ENCODE results near the gene BAIAP2L2. TPM values are rescaled to one million over a fixed set of nuclear protein-coding genes. Genes with fewer than 3 reads are reported as not detected.

Gene BAIAP2L2
- total and polyA plus RNA-seq, 4 donors = 0.33 to 0.46 (median 0.44) TPM; not detected in 1

GRCh38 chr22:38041760-38042487, 68.6 kb downstream of the BAIAP2L2 start:
- no peaks in the 10 kb centered on the region for H3K9me3 ChIP-seq (ENCODE audit: control insufficient read depth in 4 of 4, low read length in 3 of 4)
- H3K9ac ChIP-seq (ENCODE audit: low read depth in 1 of 2, low read length in 2 of 2) = no peak overlapping the region
- no peak overlapping the region for H3K27ac ChIP-seq (ENCODE audit: low read depth in 1 of 2, low read length in 2 of 2)

More at GRCh38 chr22:38041760-38042487, 68.6 kb downstream of the BAIAP2L2 start:
- 78% methylated on average over 5 of the region's 5 CpGs for WGBS
- TF ChIP-seq JUND (IDR thresholded peaks at IDR 0.05) (no peak), RAD21 (IDR thresholded peaks at IDR 0.05) (no peak), TAF1 (conservative IDR thresholded peaks at IDR 0.05) (no peak), GABPA (IDR thresholded peaks at IDR 0.05 in 1 of 2, conservative IDR thresholded peaks at IDR 0.05 in 1 of 2) (no peak), ATF3 (IDR thresholded peaks at IDR 0.05) (no peak), RXRA (IDR thresholded peaks at IDR 0.05) (no peak), FOXA2 (IDR thresholded peaks at IDR 0.05) (no peak), HNF4G (IDR thresholded peaks at IDR 0.05) (no peak), NR2F2 (IDR thresholded peaks at IDR 0.05) (no peak), YY1 (IDR thresholded peaks at IDR 0.05) (no peak), SP1 (IDR thresholded peaks at IDR 0.05) (no peak), HNF4A (conservative IDR thresholded peaks at IDR 0.05) (no peak), FOXA1 (IDR thresholded peaks at IDR 0.05) (no peak), EGR1 (IDR thresholded peaks at IDR 0.05; ENCODE audit: low read depth in 2 of 2) (no peak)
- TF ChIP-seq, protein P1, sequence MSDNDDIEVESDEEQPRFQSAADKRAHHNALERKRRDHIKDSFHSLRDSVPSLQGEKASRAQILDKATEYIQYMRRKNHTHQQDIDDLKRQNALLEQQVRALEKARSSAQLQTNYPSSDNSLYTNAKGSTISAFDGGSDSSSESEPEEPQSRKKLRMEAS (IDR thresholded peaks at IDR 0.05) = no peak
- TF ChIP-seq, protein P2, sequence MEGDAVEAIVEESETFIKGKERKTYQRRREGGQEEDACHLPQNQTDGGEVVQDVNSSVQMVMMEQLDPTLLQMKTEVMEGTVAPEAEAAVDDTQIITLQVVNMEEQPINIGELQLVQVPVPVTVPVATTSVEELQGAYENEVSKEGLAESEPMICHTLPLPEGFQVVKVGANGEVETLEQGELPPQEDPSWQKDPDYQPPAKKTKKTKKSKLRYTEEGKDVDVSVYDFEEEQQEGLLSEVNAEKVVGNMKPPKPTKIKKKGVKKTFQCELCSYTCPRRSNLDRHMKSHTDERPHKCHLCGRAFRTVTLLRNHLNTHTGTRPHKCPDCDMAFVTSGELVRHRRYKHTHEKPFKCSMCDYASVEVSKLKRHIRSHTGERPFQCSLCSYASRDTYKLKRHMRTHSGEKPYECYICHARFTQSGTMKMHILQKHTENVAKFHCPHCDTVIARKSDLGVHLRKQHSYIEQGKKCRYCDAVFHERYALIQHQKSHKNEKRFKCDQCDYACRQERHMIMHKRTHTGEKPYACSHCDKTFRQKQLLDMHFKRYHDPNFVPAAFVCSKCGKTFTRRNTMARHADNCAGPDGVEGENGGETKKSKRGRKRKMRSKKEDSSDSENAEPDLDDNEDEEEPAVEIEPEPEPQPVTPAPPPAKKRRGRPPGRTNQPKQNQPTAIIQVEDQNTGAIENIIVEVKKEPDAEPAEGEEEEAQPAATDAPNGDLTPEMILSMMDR (IDR thresholded peaks at IDR 0.05; ENCODE audit: low read depth, low read length, missing input control) = no peak
- TF ChIP-seq, protein P3, sequence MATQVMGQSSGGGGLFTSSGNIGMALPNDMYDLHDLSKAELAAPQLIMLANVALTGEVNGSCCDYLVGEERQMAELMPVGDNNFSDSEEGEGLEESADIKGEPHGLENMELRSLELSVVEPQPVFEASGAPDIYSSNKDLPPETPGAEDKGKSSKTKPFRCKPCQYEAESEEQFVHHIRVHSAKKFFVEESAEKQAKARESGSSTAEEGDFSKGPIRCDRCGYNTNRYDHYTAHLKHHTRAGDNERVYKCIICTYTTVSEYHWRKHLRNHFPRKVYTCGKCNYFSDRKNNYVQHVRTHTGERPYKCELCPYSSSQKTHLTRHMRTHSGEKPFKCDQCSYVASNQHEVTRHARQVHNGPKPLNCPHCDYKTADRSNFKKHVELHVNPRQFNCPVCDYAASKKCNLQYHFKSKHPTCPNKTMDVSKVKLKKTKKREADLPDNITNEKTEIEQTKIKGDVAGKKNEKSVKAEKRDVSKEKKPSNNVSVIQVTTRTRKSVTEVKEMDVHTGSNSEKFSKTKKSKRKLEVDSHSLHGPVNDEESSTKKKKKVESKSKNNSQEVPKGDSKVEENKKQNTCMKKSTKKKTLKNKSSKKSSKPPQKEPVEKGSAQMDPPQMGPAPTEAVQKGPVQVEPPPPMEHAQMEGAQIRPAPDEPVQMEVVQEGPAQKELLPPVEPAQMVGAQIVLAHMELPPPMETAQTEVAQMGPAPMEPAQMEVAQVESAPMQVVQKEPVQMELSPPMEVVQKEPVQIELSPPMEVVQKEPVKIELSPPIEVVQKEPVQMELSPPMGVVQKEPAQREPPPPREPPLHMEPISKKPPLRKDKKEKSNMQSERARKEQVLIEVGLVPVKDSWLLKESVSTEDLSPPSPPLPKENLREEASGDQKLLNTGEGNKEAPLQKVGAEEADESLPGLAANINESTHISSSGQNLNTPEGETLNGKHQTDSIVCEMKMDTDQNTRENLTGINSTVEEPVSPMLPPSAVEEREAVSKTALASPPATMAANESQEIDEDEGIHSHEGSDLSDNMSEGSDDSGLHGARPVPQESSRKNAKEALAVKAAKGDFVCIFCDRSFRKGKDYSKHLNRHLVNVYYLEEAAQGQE (IDR thresholded peaks at IDR 0.05) = no peak
- TF ChIP-seq, protein P4, sequence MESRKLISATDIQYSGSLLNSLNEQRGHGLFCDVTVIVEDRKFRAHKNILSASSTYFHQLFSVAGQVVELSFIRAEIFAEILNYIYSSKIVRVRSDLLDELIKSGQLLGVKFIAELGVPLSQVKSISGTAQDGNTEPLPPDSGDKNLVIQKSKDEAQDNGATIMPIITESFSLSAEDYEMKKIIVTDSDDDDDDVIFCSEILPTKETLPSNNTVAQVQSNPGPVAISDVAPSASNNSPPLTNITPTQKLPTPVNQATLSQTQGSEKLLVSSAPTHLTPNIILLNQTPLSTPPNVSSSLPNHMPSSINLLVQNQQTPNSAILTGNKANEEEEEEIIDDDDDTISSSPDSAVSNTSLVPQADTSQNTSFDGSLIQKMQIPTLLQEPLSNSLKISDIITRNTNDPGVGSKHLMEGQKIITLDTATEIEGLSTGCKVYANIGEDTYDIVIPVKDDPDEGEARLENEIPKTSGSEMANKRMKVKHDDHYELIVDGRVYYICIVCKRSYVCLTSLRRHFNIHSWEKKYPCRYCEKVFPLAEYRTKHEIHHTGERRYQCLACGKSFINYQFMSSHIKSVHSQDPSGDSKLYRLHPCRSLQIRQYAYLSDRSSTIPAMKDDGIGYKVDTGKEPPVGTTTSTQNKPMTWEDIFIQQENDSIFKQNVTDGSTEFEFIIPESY (IDR thresholded peaks at IDR 0.05) = no peak
- H3K27me3 ChIP-seq (ENCODE audit: control insufficient read depth in 4 of 4, insufficient read depth in 4 of 4, low read length in 3 of 4) = no peaks in the 10 kb centered on the region
- no peaks in the 10 kb centered on the region for H3K36me3 ChIP-seq (ENCODE audit: control insufficient read depth in 4 of 4, insufficient read depth in 3 of 4, low read depth in 1 of 4, low read length in 3 of 4)
- DNase-seq (ENCODE audit: low spot score) = no peak
- H3K4me3 ChIP-seq (ENCODE audit: low read depth in 1 of 3, low read length in 3 of 3) = no peak overlapping the region
- H3K4me1 ChIP-seq (ENCODE audit: control insufficient read depth in 4 of 4, insufficient read depth in 4 of 4, low read length in 3 of 4) = peaks cover 0 to 4% (median 0%) of the 10 kb centered on the region in 4 donors
